ENCODE results near the gene DCK. TPM values are rescaled to one million over a fixed set of nuclear protein-coding genes. Genes with fewer than 3 reads are reported as not detected.

Gene DCK
- total RNA-seq, 4 donors from 2014 or later: 16.3 to 19.0 (median 18.3) TPM

- Histone ChIP-seq H3K27ac (no peak overlapping the region), H3K36me3 (no peaks in the 10 kb centered on the region), H3K4me3 (no peak overlapping the region), H3K27me3 (no peaks in the 10 kb centered on the region), H3K9me3 (no peaks in the 10 kb centered on the region), H3K4me1 (peaks cover 0 to 15% (median 0%) of the 10 kb centered on the region in 4 donors)
- TF ChIP-seq, protein P1, sequence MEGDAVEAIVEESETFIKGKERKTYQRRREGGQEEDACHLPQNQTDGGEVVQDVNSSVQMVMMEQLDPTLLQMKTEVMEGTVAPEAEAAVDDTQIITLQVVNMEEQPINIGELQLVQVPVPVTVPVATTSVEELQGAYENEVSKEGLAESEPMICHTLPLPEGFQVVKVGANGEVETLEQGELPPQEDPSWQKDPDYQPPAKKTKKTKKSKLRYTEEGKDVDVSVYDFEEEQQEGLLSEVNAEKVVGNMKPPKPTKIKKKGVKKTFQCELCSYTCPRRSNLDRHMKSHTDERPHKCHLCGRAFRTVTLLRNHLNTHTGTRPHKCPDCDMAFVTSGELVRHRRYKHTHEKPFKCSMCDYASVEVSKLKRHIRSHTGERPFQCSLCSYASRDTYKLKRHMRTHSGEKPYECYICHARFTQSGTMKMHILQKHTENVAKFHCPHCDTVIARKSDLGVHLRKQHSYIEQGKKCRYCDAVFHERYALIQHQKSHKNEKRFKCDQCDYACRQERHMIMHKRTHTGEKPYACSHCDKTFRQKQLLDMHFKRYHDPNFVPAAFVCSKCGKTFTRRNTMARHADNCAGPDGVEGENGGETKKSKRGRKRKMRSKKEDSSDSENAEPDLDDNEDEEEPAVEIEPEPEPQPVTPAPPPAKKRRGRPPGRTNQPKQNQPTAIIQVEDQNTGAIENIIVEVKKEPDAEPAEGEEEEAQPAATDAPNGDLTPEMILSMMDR (IDR thresholded peaks at IDR 0.05): no peak
- TF ChIP-seq EP300 (IDR thresholded peaks at IDR 0.05) (no peak), POLR2A (IDR thresholded peaks at IDR 0.05) (no peak)
- WGBS, 2 donors: 81 to 87% methylated on average over 5 of the region's 5 CpGs
- no peak for DNase-seq (ENCODE audit: low spot score in 2 of 2)
Measured at GRCh38 chr4:70948665-70949260, 44.7 kb upstream of the DCK start.

DNA sequence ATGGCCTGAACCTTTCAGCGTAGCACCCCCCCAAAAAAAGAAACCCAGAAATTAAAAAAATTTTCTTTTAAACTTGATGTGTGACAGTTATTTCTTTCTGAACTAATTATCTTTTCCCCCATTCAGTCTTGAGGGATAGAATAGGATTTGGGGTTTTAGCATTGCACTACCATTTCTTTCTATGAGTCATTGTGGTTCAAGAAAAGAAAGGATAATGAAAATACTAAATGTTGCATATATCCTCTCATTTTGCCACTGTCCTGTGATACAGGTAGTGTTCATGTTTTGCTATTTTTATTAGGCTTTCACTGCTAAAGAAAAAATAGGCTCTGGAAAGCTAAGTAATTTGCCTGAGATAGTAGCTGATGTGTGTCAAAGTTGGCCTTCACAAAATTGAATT lies 39.4 kb upstream of the DCK start:
- no peak for DNase-seq (ENCODE audit: low spot score in 2 of 2)
- 47 to 96% methylated on average over 1 of the region's 1 CpG for WGBS, 2 donors
- no peak overlapping the region for H3K4me3 ChIP-seq
- H3K4me1 ChIP-seq: peaks cover 0 to 7% (median 0%) of the 10 kb centered on the region in 4 donors
- TF ChIP-seq, protein P1 (IDR thresholded peaks at IDR 0.05): no peak
- TF ChIP-seq POLR2A (IDR thresholded peaks at IDR 0.05) (no peak), EP300 (IDR thresholded peaks at IDR 0.05) (no peak)
- no peaks in the 10 kb centered on the region for H3K9me3 ChIP-seq
- no peaks in the 10 kb centered on the region for H3K27me3 ChIP-seq
- no peak overlapping the region for H3K27ac ChIP-seq
- peaks cover 0 to under 1% (median 0%) of the 10 kb centered on the region in 3 donors for H3K36me3 ChIP-seq

GRCh38 chr4:70956549-70957210 lies 36.8 kb upstream of the DCK start:
- Histone ChIP-seq H3K4me3 (no peak overlapping the region), H3K36me3 (peaks cover 0 to 9% (median 0%) of the 10 kb centered on the region in 3 donors), H3K4me1 (peaks cover 0 to 4% (median 0%) of the 10 kb centered on the region in 4 donors), H3K27me3 (no peaks in the 10 kb centered on the region), H3K9me3 (no peaks in the 10 kb centered on the region), H3K27ac (no peak overlapping the region)
- 72 to 75% methylated on average over 5 of the region's 5 CpGs for WGBS, 2 donors
- TF ChIP-seq POLR2A (IDR thresholded peaks at IDR 0.05) (no peak), EP300 (IDR thresholded peaks at IDR 0.05) (no peak)
- TF ChIP-seq, protein P1 (IDR thresholded peaks at IDR 0.05): no peak
- no peak for DNase-seq (ENCODE audit: low spot score in 2 of 2)

DNA sequence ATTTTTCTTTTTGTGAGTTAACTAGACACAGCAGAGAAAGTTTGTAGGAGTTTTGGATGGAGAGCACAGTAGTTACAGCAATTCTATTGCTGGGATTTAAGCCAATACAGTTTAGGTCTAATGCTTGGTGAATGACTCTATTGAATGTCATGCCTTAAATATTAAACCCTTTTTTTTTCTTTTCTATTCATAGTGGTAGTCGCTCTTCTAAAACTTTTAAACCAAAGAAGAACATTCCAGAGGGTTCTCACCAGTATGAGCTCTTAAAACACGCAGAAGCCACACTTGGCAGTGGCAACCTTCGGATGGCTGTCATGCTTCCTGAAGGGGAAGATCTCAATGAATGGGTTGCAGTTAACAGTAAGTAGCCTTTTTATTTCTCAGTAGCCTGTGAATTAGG lies 34.8 kb upstream of the DCK start:
- H3K9me3 ChIP-seq: no peaks in the 10 kb centered on the region
- WGBS, 2 donors: 36 to 51% methylated on average over 3 of the region's 3 CpGs
- DNase-seq (ENCODE audit: low spot score in 2 of 2): no peak
- H3K36me3 ChIP-seq: peaks cover 0 to 16% (median 0%) of the 10 kb centered on the region in 3 donors
- no peak overlapping the region for H3K4me3 ChIP-seq
- no peak for TF ChIP-seq EP300 (IDR thresholded peaks at IDR 0.05)
- TF ChIP-seq POLR2A (IDR thresholded peaks at IDR 0.05): no peak
- TF ChIP-seq, protein P1 (IDR thresholded peaks at IDR 0.05): no peak
- no peaks in the 10 kb centered on the region for H3K27me3 ChIP-seq
- peaks cover 0 to 4% (median 0%) of the 10 kb centered on the region in 4 donors for H3K4me1 ChIP-seq
- H3K27ac ChIP-seq: peak overlapping the region in 1 of 4 donors; percentile 16

DNA sequence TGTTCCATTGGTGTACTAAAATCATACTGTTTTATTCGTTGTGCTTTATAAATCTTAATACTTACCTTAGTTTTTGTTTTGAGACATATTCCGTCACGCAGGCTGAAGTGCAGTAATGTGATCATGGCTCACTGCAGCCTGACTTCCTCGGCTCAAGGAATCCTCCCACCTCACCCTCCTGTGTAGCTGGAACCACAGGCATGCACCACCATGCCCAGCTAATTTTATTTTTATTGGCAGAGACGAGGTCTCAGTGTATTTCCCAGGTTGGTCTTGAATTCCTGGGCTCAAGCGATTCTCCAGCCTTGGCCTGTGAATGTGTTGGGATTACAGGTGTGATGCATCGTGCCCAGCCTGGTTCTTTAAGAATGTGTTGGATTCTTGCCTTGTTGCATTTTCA lies 24.4 kb upstream of the DCK start:
- WGBS, 2 donors: 89 to 92% methylated on average over 7 of the region's 7 CpGs
- Histone ChIP-seq H3K27ac (no peak overlapping the region), H3K27me3 (no peaks in the 10 kb centered on the region)

More for the DNA sequence above, 24.4 kb upstream of the DCK start:
- peaks cover 0 to 36% (median 0%) of the 10 kb centered on the region in 3 donors for H3K36me3 ChIP-seq
- no peak for DNase-seq (ENCODE audit: low spot score in 2 of 2)
- H3K9me3 ChIP-seq: no peaks in the 10 kb centered on the region
- no peaks in the 10 kb centered on the region for H3K4me1 ChIP-seq
- TF ChIP-seq, protein P1 (IDR thresholded peaks at IDR 0.05): no peak
- TF ChIP-seq POLR2A (IDR thresholded peaks at IDR 0.05) (no peak), EP300 (IDR thresholded peaks at IDR 0.05) (no peak)
- no peak overlapping the region for H3K4me3 ChIP-seq
